Fibroblast of villous mesenchyme (primary cell): ENCODE data around the gene AGAP3. TPM values are rescaled to one million over a fixed set of nuclear protein-coding genes. Genes with fewer than 3 reads are reported as not detected.

Experiments
- DNase-seq: peaks from one replicate; pipeline ENCODE4 v3.0.0-alpha.2; 2010; ENCODE audit warnings: low read depth
- H3K4me3 ChIP-seq: 2 replicates; pipeline ENCODE4 v1.5.1; 2011; ENCODE audit warnings: low read depth, mild to moderate bottlenecking, low read length
- total RNA-seq: library from RNA; depleted of rRNA; stranded (reverse); fragments of >200 nt; gene quantifications from 2 replicates; pipeline ENCODE4 v1.2.3, GENCODE V29; 2012
- TF ChIP-seq, protein P1 (sequence below): IDR thresholded peaks from 2 replicates; pipeline ENCODE4 v1.5.1; 2012; ENCODE audit warnings: low read depth, mild to moderate bottlenecking, low read length; ENCODE audit not compliant: insufficient read depth

Gene AGAP3
- total RNA-seq, 1 donor, result 59.2 TPM

GRCh38 chr7:151125470-151125845 is 39.2 kb downstream of the AGAP3 start:
- DNase-seq, result peak; percentile 23
- peak overlapping the region; percentile 49 for H3K4me3 ChIP-seq
- TF ChIP-seq, protein P1, sequence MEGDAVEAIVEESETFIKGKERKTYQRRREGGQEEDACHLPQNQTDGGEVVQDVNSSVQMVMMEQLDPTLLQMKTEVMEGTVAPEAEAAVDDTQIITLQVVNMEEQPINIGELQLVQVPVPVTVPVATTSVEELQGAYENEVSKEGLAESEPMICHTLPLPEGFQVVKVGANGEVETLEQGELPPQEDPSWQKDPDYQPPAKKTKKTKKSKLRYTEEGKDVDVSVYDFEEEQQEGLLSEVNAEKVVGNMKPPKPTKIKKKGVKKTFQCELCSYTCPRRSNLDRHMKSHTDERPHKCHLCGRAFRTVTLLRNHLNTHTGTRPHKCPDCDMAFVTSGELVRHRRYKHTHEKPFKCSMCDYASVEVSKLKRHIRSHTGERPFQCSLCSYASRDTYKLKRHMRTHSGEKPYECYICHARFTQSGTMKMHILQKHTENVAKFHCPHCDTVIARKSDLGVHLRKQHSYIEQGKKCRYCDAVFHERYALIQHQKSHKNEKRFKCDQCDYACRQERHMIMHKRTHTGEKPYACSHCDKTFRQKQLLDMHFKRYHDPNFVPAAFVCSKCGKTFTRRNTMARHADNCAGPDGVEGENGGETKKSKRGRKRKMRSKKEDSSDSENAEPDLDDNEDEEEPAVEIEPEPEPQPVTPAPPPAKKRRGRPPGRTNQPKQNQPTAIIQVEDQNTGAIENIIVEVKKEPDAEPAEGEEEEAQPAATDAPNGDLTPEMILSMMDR, result peak; percentile 16

DNA sequence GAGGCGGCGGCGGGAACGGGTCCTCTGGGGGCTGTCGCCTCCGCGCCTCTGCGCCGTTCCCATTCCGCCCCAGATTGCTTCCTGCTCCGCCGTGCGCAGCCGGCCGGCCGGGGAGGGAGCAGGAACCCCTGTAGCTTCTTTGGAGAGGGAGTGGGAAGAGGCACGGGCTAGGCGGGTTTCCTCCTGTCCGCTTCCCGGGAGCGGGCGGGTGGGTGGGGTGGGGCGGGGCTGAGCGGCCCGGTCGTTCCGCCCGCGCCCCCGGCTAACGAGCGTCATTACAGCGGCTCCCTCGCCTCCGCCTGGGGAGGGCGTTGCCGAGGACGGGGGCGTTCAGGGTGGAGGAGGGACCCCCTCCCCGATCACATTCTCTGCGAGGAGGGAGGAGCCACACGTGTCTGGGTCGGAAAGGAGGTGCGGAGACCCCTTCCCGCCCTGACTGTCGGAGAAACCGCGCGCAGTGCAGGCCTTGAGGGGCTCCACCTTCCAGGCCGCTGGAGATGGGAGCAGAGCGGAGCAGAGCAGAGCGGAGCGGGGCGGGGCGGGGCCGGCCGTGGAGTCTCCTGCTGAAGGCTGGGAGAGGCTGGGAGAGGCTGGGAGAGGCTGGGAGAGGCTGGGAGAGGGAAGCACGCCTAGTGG is 39.7 kb downstream of the AGAP3 start:
- DNase-seq, result peak; percentile 21
- TF ChIP-seq, protein P1, result no peak
- peak overlapping the region; percentile 49 for H3K4me3 ChIP-seq

- no peak for DNase-seq
- TF ChIP-seq, protein P1, result no peak
- H3K4me3 ChIP-seq, result no peak overlapping the region
Measured at GRCh38 chr7:151126491-151127137, 40.3 kb downstream of the AGAP3 start.

- TF ChIP-seq, protein P1, result no peak
- H3K4me3 ChIP-seq, result no peak overlapping the region
- DNase-seq, result no peak
Measured at GRCh38 chr7:151128144-151128543, 41.9 kb downstream of the AGAP3 start.

DNA sequence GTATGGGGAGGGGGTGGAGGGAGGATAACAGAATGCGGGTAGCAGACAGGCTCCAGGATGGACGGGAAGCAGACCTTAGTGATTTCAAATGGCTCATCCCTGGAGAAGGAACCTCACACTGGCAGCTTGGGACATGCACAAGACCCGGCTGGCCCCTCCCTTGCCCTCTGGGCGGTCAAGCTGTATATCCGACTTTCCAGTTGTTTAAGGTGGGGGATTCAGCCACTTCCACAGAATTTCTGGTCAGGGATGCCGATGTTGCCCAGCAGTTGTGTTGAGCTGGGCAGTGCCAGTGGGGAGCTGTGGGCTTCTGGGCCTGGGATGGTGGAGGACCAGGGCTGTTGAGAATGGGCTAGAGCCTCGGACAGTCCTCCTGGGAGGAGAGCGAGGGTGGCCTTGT is 42.4 kb downstream of the AGAP3 start:
- DNase-seq, result no peak
- TF ChIP-seq, protein P1, result no peak
- H3K4me3 ChIP-seq, result no peak overlapping the region

- H3K4me3 ChIP-seq, result no peak overlapping the region
- TF ChIP-seq, protein P1, result no peak
- no peak for DNase-seq
Measured at GRCh38 chr7:151129117-151129959, 43.1 kb downstream of the AGAP3 start.
